Activated naive CD8-positive, alpha-beta T cell treated with anti-CD3 and anti-CD28 coated beads, Interleukin-2, amount 10 ng/mL, durations not matched to agents 7 days and 5 days (primary cell): ENCODE measurements around the gene METTL1. TPM values are rescaled to one million over a fixed set of nuclear protein-coding genes. Genes with fewer than 3 reads are reported as not detected.

Source experiments
- ATAC-seq: fragments of 150-1000 bp; cut with Tn5 transposase; one replicate; pipeline ENCODE4 v1.10.0; 2021; ENCODE audit warnings: low read depth, moderate library complexity
- POLR2A ChIA-PET: fragments of 350-600 bp; sonication (Branson Sonifier 250); formaldehyde crosslinking; loops from one replicate; lab custom pipeline; 2021; ENCODE audit warnings: antibody characterized with exemption; lab: Charles Lee
- DNase-seq: peaks from one replicate; pipeline ENCODE4 v3.0.0; 2021
- H3K27ac Mint-ChIP-seq: one replicate; pipeline ENCODE4 v1.8.0; 2022; ENCODE audit warnings: mild to moderate bottlenecking, mixed read lengths
- H3K27me3 Mint-ChIP-seq: one replicate; pipeline ENCODE4 v1.8.0; 2022; ENCODE audit warnings: mild to moderate bottlenecking, moderate library complexity, mixed read lengths
- H3K36me3 Mint-ChIP-seq: one replicate; pipeline ENCODE4 v1.8.0; 2021; ENCODE audit warnings: mild to moderate bottlenecking, mixed read lengths
- H3K4me1 Mint-ChIP-seq: one replicate; pipeline ENCODE4 v1.8.0; 2021; ENCODE audit warnings: mixed read lengths
- H3K4me3 Mint-ChIP-seq: one replicate; pipeline ENCODE4 v1.8.0; 2022; ENCODE audit warnings: mild to moderate bottlenecking, moderate library complexity, mixed read lengths
- H3K9me3 Mint-ChIP-seq: one replicate; pipeline ENCODE4 v1.8.0; 2021; ENCODE audit warnings: mixed read lengths
- total RNA-seq, 2 experiments: library from RNA; stranded (reverse); gene quantifications; one replicate each; pipeline ENCODE4 v1.2.3, GENCODE V29; 2021

The METTL1 gene
- total RNA-seq, 2 experiments from 2014 or later = 13.9 to 14.9 TPM

GRCh38 chr12:57744194-57744776 is 27.6 kb downstream of the METTL1 start:
- H3K27ac Mint-ChIP-seq = peak overlapping the region; percentile 99
- POLR2A ChIA-PET = interaction anchor here (0.6 to 1.5 kb wide), 13 partner anchors 10 to 1428 kb away, joined by 3 to 7 read pairs (median 3); partner anchors contain the start of genes CNPY2, DDIT3 and PIP4K2C
- peaks cover 12% of the 10 kb centered on the region for H3K36me3 Mint-ChIP-seq
- no peaks in the 10 kb centered on the region for H3K9me3 Mint-ChIP-seq
- peaks cover 43% of the 10 kb centered on the region for H3K4me1 Mint-ChIP-seq
- ATAC-seq (peak; percentile 31), DNase-seq (peak; percentile 82)
- H3K27me3 Mint-ChIP-seq = no peaks in the 10 kb centered on the region
- H3K4me3 Mint-ChIP-seq = peak overlapping the region; percentile 87

- Mint-ChIP-seq H3K27me3 (no peaks in the 10 kb centered on the region), H3K27ac (peak overlapping the region; percentile 99), H3K36me3 (peaks cover 16% of the 10 kb centered on the region), H3K9me3 (no peaks in the 10 kb centered on the region), H3K4me1 (peaks cover 48% of the 10 kb centered on the region), H3K4me3 (peak overlapping the region; percentile 87)
- POLR2A ChIA-PET = interaction anchor here (1.1 to 1.2 kb wide), 2 partner anchors 49 to 223 kb away, joined by 3 to 4 read pairs; partner anchors contain the start of gene DDIT3
- DNase-seq (no peak), ATAC-seq (no peak)
Observed at GRCh38 chr12:57743769-57744168, 28.1 kb downstream of the METTL1 start.

- H3K4me3 Mint-ChIP-seq = peak overlapping the region; percentile 88
- ATAC-seq (peak; percentile 65), DNase-seq (peak; percentile 73)
- no peaks in the 10 kb centered on the region for H3K27me3 Mint-ChIP-seq
- peaks cover 48% of the 10 kb centered on the region for H3K4me1 Mint-ChIP-seq
- no peaks in the 10 kb centered on the region for H3K9me3 Mint-ChIP-seq
- peaks cover 10% of the 10 kb centered on the region for H3K36me3 Mint-ChIP-seq
- POLR2A ChIA-PET = interaction anchor here (0.6 to 2.4 kb wide), 17 partner anchors 9 to 382 kb away, joined by 3 to 10 read pairs (median 4); partner anchors contain the start of genes CDK4, CYP27B1, DCTN2 and DDIT3
- H3K27ac Mint-ChIP-seq = peak overlapping the region; percentile 84
Observed at GRCh38 chr12:57741844-57742738, 29.8 kb downstream of the METTL1 start.

- Mint-ChIP-seq H3K4me3 (peak overlapping the region; percentile 88), H3K4me1 (peaks cover 53% of the 10 kb centered on the region), H3K9me3 (no peaks in the 10 kb centered on the region), H3K27ac (peak overlapping the region; percentile 84), H3K36me3 (peaks cover 16% of the 10 kb centered on the region), H3K27me3 (no peaks in the 10 kb centered on the region)
- no peak for DNase-seq
- ATAC-seq = no peak
- POLR2A ChIA-PET = interaction anchor here (0.6 to 2.4 kb wide), 19 partner anchors 8 to 381 kb away, joined by 3 to 10 read pairs (median 4); partner anchors contain the start of genes CDK4, CYP27B1, DCTN2 and DDIT3
Observed at GRCh38 chr12:57741413-57741789, 30.5 kb downstream of the METTL1 start.

GRCh38 chr12:57740656-57741412 is 31.1 kb downstream of the METTL1 start:
- Mint-ChIP-seq H3K27ac (peak overlapping the region; percentile 84), H3K9me3 (no peaks in the 10 kb centered on the region), H3K4me1 (peaks cover 49% of the 10 kb centered on the region), H3K36me3 (peaks cover 17% of the 10 kb centered on the region), H3K27me3 (no peaks in the 10 kb centered on the region), H3K4me3 (peak overlapping the region; percentile 88)
- peak; percentile 59 for ATAC-seq
- POLR2A ChIA-PET = interaction anchor here (0.5 to 2.4 kb wide), 19 partner anchors 8 to 282 kb away, joined by 3 to 10 read pairs (median 4); partner anchors contain the start of genes ATP23, CDK4, CYP27B1 and DCTN2
- DNase-seq = peak; percentile 80

- POLR2A ChIA-PET = interaction anchor here (0.5 to 1.5 kb wide), 4 partner anchors 9 to 201 kb away, joined by 3 to 4 read pairs (median 3); partner anchors contain the start of gene ATP23
- Mint-ChIP-seq H3K9me3 (no peaks in the 10 kb centered on the region), H3K4me1 (peaks cover 46% of the 10 kb centered on the region)
Observed at GRCh38 chr12:57739914-57740538, 31.9 kb downstream of the METTL1 start.

GRCh38 chr12:57739387-57739786 is 32.5 kb downstream of the METTL1 start:
- ATAC-seq = no peak
- Mint-ChIP-seq H3K36me3 (peaks cover 19% of the 10 kb centered on the region), H3K27me3 (no peaks in the 10 kb centered on the region), H3K4me1 (peaks cover 46% of the 10 kb centered on the region), H3K9me3 (no peaks in the 10 kb centered on the region), H3K27ac (peak overlapping the region; percentile 51), H3K4me3 (peak overlapping the region; percentile 88)
- POLR2A ChIA-PET = interaction anchor here (1.5 kb wide), 2 partner anchors 8 to 12 kb away, joined by 3 to 4 read pairs; no protein-coding TSS in a partner anchor
- no peak for DNase-seq

More at GRCh38 chr12:57739914-57740538, 31.9 kb downstream of the METTL1 start:
- DNase-seq = no peak
- no peaks in the 10 kb centered on the region for H3K27me3 Mint-ChIP-seq
- peak overlapping the region; percentile 88 for H3K4me3 Mint-ChIP-seq
- peaks cover 17% of the 10 kb centered on the region for H3K36me3 Mint-ChIP-seq
- no peak for ATAC-seq
- peak overlapping the region; percentile 51 for H3K27ac Mint-ChIP-seq

- no peak for ATAC-seq
Observed at GRCh38 chr12:57738661-57739237, 33.2 kb downstream of the METTL1 start, which contains the start of gene AGAP2. AGAP2 (minus strand) TSS chr12:57738742; CDS start chr12:57738246, 496 bp downstream.

GRCh38 chr12:57737467-57738460 is 34.1 kb downstream of the METTL1 start:
- Mint-ChIP-seq H3K9me3 (no peaks in the 10 kb centered on the region), H3K4me1 (peaks cover 38% of the 10 kb centered on the region), H3K36me3 (peaks cover 25% of the 10 kb centered on the region), H3K4me3 (no peak overlapping the region), H3K27me3 (no peaks in the 10 kb centered on the region), H3K27ac (no peak overlapping the region)
- ATAC-seq = no peak
- POLR2A ChIA-PET = interaction anchor here (1.0 kb wide), 1 partner anchor 11 kb away, joined by 3 read pairs; no protein-coding TSS in a partner anchor
- no peak for DNase-seq

More at GRCh38 chr12:57738661-57739237, 33.2 kb downstream of the METTL1 start, which contains the start of gene AGAP2:
- Mint-ChIP-seq H3K36me3 (peaks cover 21% of the 10 kb centered on the region), H3K4me1 (peaks cover 39% of the 10 kb centered on the region), H3K4me3 (peak within 1 kb of the TSS; percentile 88), H3K27me3 (no peaks in the 10 kb centered on the region), H3K9me3 (no peaks in the 10 kb centered on the region), H3K27ac (peak within 1 kb of the TSS; percentile 42)
- no peak for DNase-seq
- POLR2A ChIA-PET = interaction anchor here (1.5 kb wide), 1 partner anchor 7 kb away, joined by 3 read pairs; no protein-coding TSS in a partner anchor

GRCh38 chr12:57736741-57737466 is 35.0 kb downstream of the METTL1 start:
- Mint-ChIP-seq H3K4me3 (no peak overlapping the region), H3K27me3 (no peaks in the 10 kb centered on the region), H3K36me3 (peaks cover 32% of the 10 kb centered on the region), H3K27ac (peak overlapping the region; percentile 54), H3K4me1 (peaks cover 33% of the 10 kb centered on the region), H3K9me3 (no peaks in the 10 kb centered on the region)
- ATAC-seq = no peak
- no peak for DNase-seq
- POLR2A ChIA-PET = interaction anchor here (0.6 to 1.0 kb wide), 2 partner anchors 10 to 29 kb away, joined by 3 read pairs; no protein-coding TSS in a partner anchor
